Measurements from ENCODE around the gene ZNF439. TPM values are rescaled to one million over a fixed set of nuclear protein-coding genes. Genes with fewer than 3 reads are reported as not detected.

The ZNF439 gene
- total and polyA plus RNA-seq, 2 of the 8 experiments (the other 6 are each of a cell fraction or from before 2014, with no cell fraction given): 0.09 TPM; not detected in 1

- H4K8ac ChIP-seq (ENCODE audit: extremely low read depth, insufficient read depth, low read length): no peak overlapping the region
- no peak overlapping the region for H4K91ac ChIP-seq (replicated peaks; ENCODE audit: insufficient read length, low read length)
- no peak overlapping the region for H2AFZ ChIP-seq (ENCODE audit: low read length)
- ChIA-PET CTCF (ENCODE audit: partially characterized antibody) (interaction anchor here (0.6 to 1.5 kb wide), 3 partner anchors 23 to 157 kb away, joined by 3 to 6 read pairs (median 3); no protein-coding TSS in a partner anchor), POLR2A (ENCODE audit: partially characterized antibody) (no interaction called here)
- no peak overlapping the region for H3K23ac ChIP-seq (ENCODE audit: insufficient read length)
- H2BK20ac ChIP-seq (ENCODE audit: low read length): no peak overlapping the region
- H3K14ac ChIP-seq (ENCODE audit: insufficient read length): no peak overlapping the region
- H3K56ac ChIP-seq (replicated peaks; ENCODE audit: insufficient read length, low read depth, low read length): no peak overlapping the region
- H2BK12ac ChIP-seq (ENCODE audit: low read depth, low read length): no peak overlapping the region
- H2BK5ac ChIP-seq (ENCODE audit: low read depth, low read length): no peak overlapping the region
- H3K27ac ChIP-seq (ENCODE audit: low read depth, low read length): no peak overlapping the region
- H4K5ac ChIP-seq (ENCODE audit: insufficient read length, low read depth, low read length): no peak overlapping the region
- H3K79me2 ChIP-seq (ENCODE audit: control insufficient read depth in 1 of 2, insufficient read depth in 2 of 2, low read length in 2 of 2): no peaks in the 10 kb centered on the region
- H3K23me2 ChIP-seq (ENCODE audit: low read depth, low read length): no peaks in the 10 kb centered on the region
- no peaks in the 10 kb centered on the region for H3K27me3 ChIP-seq (replicated peaks in 1 of 4; ENCODE audit: control insufficient read depth in 3 of 4, extremely low read depth in 1 of 4, insufficient read depth in 3 of 4, low read length in 3 of 4)
- no peaks in the 10 kb centered on the region for H3K79me1 ChIP-seq (ENCODE audit: low read depth, low read length)
- no peak overlapping the region for H2AK5ac ChIP-seq (ENCODE audit: low read depth, low read length)
- H3K36me3 ChIP-seq (ENCODE audit: control insufficient read depth in 2 of 4, insufficient read depth in 4 of 4, low read length in 3 of 4): no peaks in the 10 kb centered on the region; a peak in 1 of 8 replicates
- WGBS, 2 experiments (ENCODE audit: extremely low coverage in 1 of 2, insufficient coverage in 1 of 2, insufficient read length in 1 of 2, insufficient replicate concordance in 2 of 2, low coverage in 1 of 2, low lambda C conversion rate in 2 of 2, missing lambda C conversion rate in 1 of 2): 91% methylated on average over 12 of the region's 12 CpGs; no CpG with 5 or more reads in 1 of the 2 experiments
- no peak overlapping the region for H3K18ac ChIP-seq (ENCODE audit: extremely low read depth, low read length)
- no peak overlapping the region for H3K4ac ChIP-seq (replicated peaks; ENCODE audit: insufficient read length, low read depth, low read length)
- no peak overlapping the region for H2BK15ac ChIP-seq (ENCODE audit: low read length)
- no peak overlapping the region for H3K4me2 ChIP-seq (ENCODE audit: insufficient read depth in 1 of 2, low read depth in 2 of 2, low read length in 2 of 2)
- no peak overlapping the region for H3K4me3 ChIP-seq (ENCODE audit: extremely low read depth in 1 of 4, insufficient read depth in 2 of 4, low read depth in 3 of 4, low read length in 4 of 4)
- H3K4me1 ChIP-seq (replicated peaks in 1 of 4; ENCODE audit: control insufficient read depth in 3 of 4, insufficient read depth in 4 of 4, low read length in 3 of 4): no peaks in the 10 kb centered on the region
- no peak for TF ChIP-seq KDM4A (IDR thresholded peaks at IDR 0.05; ENCODE audit: low read depth, low read length, severe bottlenecking)
- TF ChIP-seq HDAC6 (IDR thresholded peaks at IDR 0.05; ENCODE audit: low read depth, low read length): no peak
- no peak for TF ChIP-seq BRCA1 (IDR thresholded peaks at IDR 0.05; ENCODE audit: low read depth, low read length)
- TF ChIP-seq CHD2 (IDR thresholded peaks at IDR 0.05; ENCODE audit: low read length): no peak
- H2BK120ac ChIP-seq (replicated peaks; ENCODE audit: low read depth, low read length): no peak overlapping the region
- DNase-seq (ENCODE audit: low read depth in 1 of 2, low spot score in 2 of 2): no peak
- no peak overlapping the region for H3K9ac ChIP-seq (replicated peaks in 1 of 4; ENCODE audit: extremely low read depth in 1 of 4, low read depth in 3 of 4, low read length in 3 of 4)
- H4K20me1 ChIP-seq (replicated peaks in 1 of 2; ENCODE audit: control insufficient read depth in 1 of 2, insufficient read depth in 2 of 2, low read length in 2 of 2): no peaks in the 10 kb centered on the region
- H3K9me3 ChIP-seq (ENCODE audit: insufficient read depth in 2 of 2, low read depth in 1 of 2, low read length in 1 of 2): peaks cover 29 to 46% of the 10 kb centered on the region in 2 experiments
- no peak for FAIRE-seq
Observed at GRCh38 chr19:11856596-11857250, 8.2 kb downstream of the ZNF439 start.

All from H1 (cell line).